Lower leg skin (tissue), 4 donors: ENCODE measurements around the gene CSHL1. TPM values are rescaled to one million over a fixed set of nuclear protein-coding genes. Genes with fewer than 3 reads are reported as not detected.
"Not testable (repeated sequence)": the region's sequence is repeated elsewhere in the genome, so short reads cannot be mapped to it uniquely, and the experiment has no call there.

Experiments used
- DNase-seq, 2 donors: peaks; one replicate each; pipeline ENCODE4 v3.0.0-alpha.2; 2019; ENCODE audit warnings: low spot score in 2 of 2
- H3K4me3 ChIP-seq: fragments of 200-600 bp; sonication (generic); 2 replicates; pipeline ENCODE4 v1.5.1; 2017; ENCODE audit warnings: mild to moderate bottlenecking, low read depth; ENCODE audit not compliant: poor library complexity, severe bottlenecking
- CTCF ChIP-seq, 3 donors: fragments of 450-650 bp; IDR thresholded peaks; one replicate each; pipeline ENCODE4 v1.5.1; 2016; ENCODE audit warnings: antibody characterized with exemption in 3 of 3, mild to moderate bottlenecking in 3 of 3, moderate library complexity in 2 of 3
- POLR2A ChIP-seq, 2 donors: fragments of 450-650 bp; IDR thresholded peaks; one replicate each; pipeline ENCODE4 v1.6.1; 2016 to 2017; ENCODE audit warnings: antibody characterized with exemption in 2 of 2, mild to moderate bottlenecking in 1 of 2, moderate library complexity in 1 of 2
- WGBS, 2 donors: methylation state at CpG; one replicate each; pipeline ENCODE4 v1.1.5; 2018; 5-methylcytosine and 5-hydroxymethylcytosine counted together
- intact Hi-C: fragments of 100-400 bp; cut with DNase I; formaldehyde crosslinking; loops from one replicate; pipeline ENCODE4 v1.15.0; 2023; ENCODE audit warnings: low total_unique reads
- total RNA-seq, 4 donors: library from RNA; depleted of rRNA; stranded (reverse); fragments of >200 nt; gene quantifications; one replicate each; pipeline ENCODE4 v1.1.0, GENCODE V29; 2016

The CSHL1 gene
- total RNA-seq, 4 donors from 2014 or later = not detected

- intact Hi-C loops = loop anchor here (10.0 kb wide), 3 partner anchors 110 to 370 kb away; partner anchors contain the start of genes ERN1 and ICAM2
- no peak for DNase-seq
- no peak for TF ChIP-seq CTCF (IDR thresholded peaks at IDR 0.05)
- no peak for TF ChIP-seq POLR2A (IDR thresholded peaks at IDR 0.05)
- WGBS, 2 donors = 93% methylated on average over 7 of the region's 7 CpGs
- no peak overlapping the region for H3K4me3 ChIP-seq
Observed at GRCh38 chr17:63914471-63914870, 3.4 kb upstream of the CSHL1 start.

DNA sequence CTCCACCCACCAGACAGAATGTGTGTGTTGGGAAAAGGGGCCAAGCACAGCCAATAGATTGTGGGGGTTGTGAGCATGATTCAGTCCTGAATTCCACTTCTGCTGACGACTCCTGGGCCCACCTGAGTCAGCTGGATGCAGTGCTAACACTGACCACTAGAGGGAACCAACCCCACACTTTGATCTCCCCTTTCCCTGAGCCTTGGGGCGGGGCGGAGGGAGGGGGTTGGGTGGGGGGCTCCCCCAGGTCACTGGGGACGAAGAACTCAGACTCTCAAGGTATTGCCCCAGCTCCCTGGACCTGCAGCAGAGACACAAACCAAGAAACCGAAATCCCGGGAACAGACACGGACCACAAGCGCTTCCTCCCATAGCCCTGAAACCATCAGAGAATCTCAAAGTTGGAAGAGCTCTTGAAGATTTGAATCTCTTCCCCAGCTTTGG is 621 bp upstream of the CSHL1 start:
- WGBS, 2 donors = 38 to 43% methylated on average over 8 of the region's 8 CpGs
- DNase-seq = no peak
- intact Hi-C loops = loop anchor here (10.0 kb wide), 3 partner anchors 113 to 373 kb away; partner anchors contain the start of genes ERN1 and ICAM2
- no peak overlapping the region for H3K4me3 ChIP-seq
- no peak for TF ChIP-seq CTCF (IDR thresholded peaks at IDR 0.05)
- no peak for TF ChIP-seq POLR2A (IDR thresholded peaks at IDR 0.05)

GRCh38 chr17:63910096-63910495 is 962 bp downstream of the CSHL1 start:
- WGBS, 2 donors = 80 to 88% methylated on average over 14 of the region's 14 CpGs
- intact Hi-C loops = loop anchor here (10.0 kb wide), 3 partner anchors 115 to 375 kb away; partner anchors contain the start of genes ERN1 and ICAM2
- H3K4me3 ChIP-seq = no peak overlapping the region
- TF ChIP-seq POLR2A (IDR thresholded peaks at IDR 0.05) = no peak
- no peak for TF ChIP-seq CTCF (IDR thresholded peaks at IDR 0.05)
- DNase-seq = no peak

GRCh38 chr17:63909586-63909985 is 1.5 kb downstream of the CSHL1 start:
- intact Hi-C loops, H3K4me3 ChIP-seq, DNase-seq: not testable (repeated sequence)
- WGBS, 2 donors = 93 to 94% methylated on average over 10 of the region's 10 CpGs

GRCh38 chr17:63907161-63907778 is 3.8 kb downstream of the CSHL1 start:
- H3K4me3 ChIP-seq, DNase-seq, intact Hi-C loops: not testable (repeated sequence)
- WGBS, 2 donors = 48 to 53% methylated on average over 12 of the region's 12 CpGs

GRCh38 chr17:63904796-63905195 is 6.3 kb downstream of the CSHL1 start:
- WGBS, 2 donors = 96 to 98% methylated on average over 8 of the region's 8 CpGs

GRCh38 chr17:63903787-63904201 is 7.3 kb downstream of the CSHL1 start:
- intact Hi-C loops, H3K4me3 ChIP-seq, DNase-seq: not testable (repeated sequence)
- WGBS, 2 donors = 35 to 46% methylated on average over 5 of the region's 5 CpGs

More at GRCh38 chr17:63904796-63905195, 6.3 kb downstream of the CSHL1 start:
- DNase-seq, intact Hi-C loops, H3K4me3 ChIP-seq: not testable (repeated sequence)

- H3K4me3 ChIP-seq, intact Hi-C loops, DNase-seq: not testable (repeated sequence)
- WGBS, 2 donors = 90 to 91% methylated on average over 2 of the region's 2 CpGs
Observed at GRCh38 chr17:63901971-63902370, 9.1 kb downstream of the CSHL1 start.

- WGBS, 2 donors = 81 to 88% methylated on average over 3 to 6 of the region's 6 CpGs
- intact Hi-C loops, H3K4me3 ChIP-seq, DNase-seq: not testable (repeated sequence)
Observed at GRCh38 chr17:63898899-63899798, 11.9 kb downstream of the CSHL1 start.

DNA sequence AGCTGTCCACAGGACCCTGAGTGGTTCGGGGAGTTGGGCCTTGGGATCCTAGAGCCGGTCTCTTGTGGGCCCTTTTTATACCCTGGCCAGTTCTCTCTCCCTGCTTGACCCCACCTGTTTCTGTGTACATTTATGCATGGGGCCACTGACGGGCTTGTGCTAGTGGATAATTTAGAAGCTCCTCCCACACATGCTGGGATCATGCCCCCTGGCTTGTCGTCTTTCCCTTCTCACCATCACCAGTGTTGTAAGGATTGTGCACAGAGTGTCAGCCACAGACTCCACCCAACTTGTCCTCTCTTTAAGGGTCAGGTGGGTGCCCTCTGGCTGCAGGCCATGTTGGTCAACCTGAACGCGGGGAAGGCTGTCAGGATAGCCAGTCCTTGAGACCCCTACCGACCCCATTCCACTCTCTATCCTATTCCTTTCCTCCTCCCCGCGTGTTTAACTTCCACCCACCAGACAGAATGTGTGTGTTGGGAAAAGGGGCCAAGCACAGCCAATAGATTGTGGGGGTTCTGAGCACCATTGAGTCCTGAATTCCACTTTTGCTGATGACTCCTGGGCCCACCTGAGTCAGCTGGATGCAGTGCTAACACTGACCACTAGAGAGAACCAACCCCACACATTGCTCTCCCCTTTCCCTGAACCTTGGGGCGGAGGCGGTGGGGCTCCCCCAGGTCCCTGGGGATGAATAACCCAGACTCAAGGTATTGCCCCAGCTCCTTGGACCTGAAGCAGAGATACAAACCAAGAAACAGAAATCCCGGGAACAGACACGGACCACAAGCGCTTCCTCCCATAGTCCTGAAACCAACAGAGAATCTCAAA is 14.3 kb downstream of the CSHL1 start, which contains the start of gene CSH1:
Gene CSH1 (minus strand): TSS at position 51 of the 831 bp plus-strand sequence. CDS start 63 bp downstream, outside the sequence.
- intact Hi-C loops, DNase-seq, H3K4me3 ChIP-seq: not testable (repeated sequence)
- 91 to 94% methylated on average over 10 to 14 of the region's 14 CpGs for WGBS, 2 donors
